GM10847 (cell line): ENCODE data around the gene ANKRD42.

ENCODE experiments used
- POLR2A ChIP-seq: IDR thresholded peaks from 2 replicates; pipeline ENCODE4 v1.6.1; 2011; ENCODE audit not compliant: insufficient read length; ENCODE audit errors: extremely low read depth

ANKRD42 gene

GRCh38 chr11:83200035-83200434 lies 6.5 kb downstream of the ANKRD42 start:
- no peak for TF ChIP-seq POLR2A

- TF ChIP-seq POLR2A = no peak
These were observed 12.2 kb downstream of the ANKRD42 start for GRCh38 chr11:83205608-83206185.

GRCh38 chr11:83206221-83206620 lies 12.7 kb downstream of the ANKRD42 start:
- TF ChIP-seq POLR2A = no peak

DNA sequence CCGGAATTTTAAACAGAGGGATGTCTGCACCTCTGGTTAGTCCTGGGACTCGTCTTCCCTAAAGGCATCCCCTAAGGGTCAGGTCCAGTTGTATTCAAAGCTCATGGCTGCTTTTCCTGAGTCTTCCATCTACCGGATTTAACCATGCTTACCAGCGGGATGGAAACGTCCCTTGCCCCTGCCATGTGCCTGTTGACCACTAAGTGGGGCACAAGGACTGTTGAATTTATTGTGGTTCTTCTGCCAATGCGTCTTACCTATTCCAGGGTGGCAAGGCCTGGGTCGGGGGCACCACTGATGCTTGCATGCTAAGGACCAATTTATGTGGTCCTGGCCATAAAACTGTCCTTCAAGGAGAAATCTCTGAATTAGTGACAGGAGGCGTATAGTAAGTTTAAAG lies 25.6 kb downstream of the ANKRD42 start:
- TF ChIP-seq POLR2A = no peak

DNA sequence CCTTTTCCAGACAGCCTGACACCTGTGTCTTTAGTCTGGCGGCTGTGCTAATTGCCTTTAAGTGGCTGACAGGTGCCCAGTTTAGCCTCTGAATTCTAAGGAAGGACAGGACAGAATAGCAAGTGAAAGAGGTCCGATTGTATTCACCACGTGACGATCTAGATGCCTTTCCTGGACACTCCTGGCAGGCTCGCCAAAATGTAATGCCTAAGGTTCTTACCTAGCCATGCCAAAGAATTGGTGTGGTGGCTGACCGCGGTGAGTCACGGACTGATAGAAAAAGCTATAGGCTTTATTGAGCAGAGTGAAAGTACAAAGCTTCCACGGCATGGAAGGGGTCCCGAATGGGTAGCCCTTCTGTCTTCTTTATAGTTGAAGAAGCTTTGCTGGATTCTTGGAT lies 26.7 kb downstream of the ANKRD42 start:
- TF ChIP-seq POLR2A = no peak

- TF ChIP-seq POLR2A = no peak
These were observed 28.2 kb downstream of the ANKRD42 start for GRCh38 chr11:83221694-83222093.

DNA sequence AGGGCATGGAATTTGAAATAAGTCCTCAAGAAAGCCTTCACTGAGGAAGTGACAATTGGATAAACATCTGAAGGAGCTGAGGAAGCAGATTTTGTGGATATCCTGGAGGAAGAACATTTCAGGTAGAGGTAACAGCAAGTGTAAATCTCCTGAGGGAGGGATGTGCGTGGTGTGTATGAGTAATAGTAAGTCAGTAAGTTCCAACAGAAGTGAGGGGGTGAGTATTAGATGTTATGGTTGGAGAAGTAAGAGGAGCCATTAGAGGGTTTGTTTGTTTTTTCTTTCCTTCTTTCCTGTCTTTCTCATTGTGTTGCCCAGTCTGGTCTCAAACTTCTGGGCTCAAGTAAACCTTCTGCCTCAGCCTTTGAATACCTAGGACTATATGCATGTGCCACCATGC lies 29.0 kb downstream of the ANKRD42 start:
- no peak for TF ChIP-seq POLR2A

GRCh38 chr11:83223457-83223856 lies 29.9 kb downstream of the ANKRD42 start:
- TF ChIP-seq POLR2A = no peak

- no peak for TF ChIP-seq POLR2A
These were observed 42.3 kb downstream of the ANKRD42 start for GRCh38 chr11:83235825-83236224.

DNA sequence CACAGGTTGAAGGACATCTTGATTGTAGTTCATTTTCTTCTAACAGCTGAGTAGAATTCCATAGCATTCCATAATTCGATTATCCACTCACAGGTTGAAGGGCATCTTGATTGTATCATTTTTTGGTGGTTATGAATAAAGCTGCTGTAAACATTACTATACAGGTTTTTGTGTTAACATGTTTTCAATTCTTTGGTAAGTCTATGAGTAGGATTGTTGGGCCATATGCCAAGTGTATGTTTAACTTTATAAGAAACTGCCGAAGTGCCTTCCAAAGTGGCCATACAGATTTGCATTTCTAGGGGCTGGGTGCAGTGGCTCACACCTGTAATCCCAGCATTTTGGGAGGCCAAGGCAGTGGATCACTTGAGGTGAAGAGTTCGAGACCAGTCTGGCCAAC lies 44.6 kb downstream of the ANKRD42 start:
- TF ChIP-seq POLR2A = no peak

DNA sequence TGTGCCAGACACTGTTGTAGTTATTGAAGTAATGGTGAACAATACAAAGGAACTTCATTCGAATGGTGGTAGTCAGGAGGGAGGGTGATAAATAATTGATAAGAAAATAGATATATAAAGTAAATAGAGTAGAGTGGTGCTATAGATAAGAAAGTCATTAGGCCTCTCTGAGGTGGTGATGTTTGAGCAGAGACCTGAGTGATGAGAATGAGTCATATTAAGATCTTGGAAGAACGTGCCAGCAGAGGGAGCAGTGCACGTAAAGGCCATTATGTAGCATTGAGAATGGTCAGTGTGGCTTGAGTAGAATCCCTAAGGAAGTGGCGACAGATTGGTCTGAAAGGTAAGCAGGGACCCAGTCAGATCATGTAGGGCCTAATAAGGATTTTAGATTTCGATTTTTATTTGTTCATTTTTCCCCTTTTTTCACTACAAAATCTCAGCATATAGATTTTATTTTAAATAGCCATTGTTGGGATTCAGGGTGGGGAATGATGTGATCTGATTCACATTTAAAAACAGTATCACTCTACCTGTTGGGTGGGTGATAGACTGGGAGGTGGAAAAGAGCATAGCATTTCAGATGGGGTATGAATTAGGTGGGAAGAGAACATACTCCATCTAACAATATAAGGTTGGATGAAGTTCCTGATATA lies 47.9 kb downstream of the ANKRD42 start:
- no peak for TF ChIP-seq POLR2A

DNA sequence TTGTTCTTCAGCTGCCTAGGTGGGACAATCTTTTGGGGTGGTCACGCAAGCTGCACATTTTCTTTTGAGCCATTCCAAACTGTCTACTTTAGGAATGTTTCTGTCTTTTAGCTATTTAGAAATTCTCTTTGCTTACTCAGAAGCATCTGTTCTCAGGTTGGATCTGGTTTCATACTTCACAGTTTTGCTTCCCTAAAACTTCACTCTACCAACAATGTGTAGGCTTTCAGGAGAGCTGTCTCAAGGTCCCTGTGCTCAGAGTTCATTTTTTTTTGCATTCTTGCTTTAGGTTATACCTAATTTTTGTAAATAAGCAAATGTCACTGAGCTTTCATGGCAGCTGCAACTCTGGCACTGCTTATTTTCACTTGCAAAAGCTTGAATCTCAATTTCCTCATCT lies 55.9 kb downstream of the ANKRD42 start:
- no peak for TF ChIP-seq POLR2A

- TF ChIP-seq POLR2A = no peak
These were observed 56.6 kb downstream of the ANKRD42 start for GRCh38 chr11:83249972-83250593.

GRCh38 chr11:83252266-83252665 lies 58.8 kb downstream of the ANKRD42 start:
- TF ChIP-seq POLR2A = no peak

DNA sequence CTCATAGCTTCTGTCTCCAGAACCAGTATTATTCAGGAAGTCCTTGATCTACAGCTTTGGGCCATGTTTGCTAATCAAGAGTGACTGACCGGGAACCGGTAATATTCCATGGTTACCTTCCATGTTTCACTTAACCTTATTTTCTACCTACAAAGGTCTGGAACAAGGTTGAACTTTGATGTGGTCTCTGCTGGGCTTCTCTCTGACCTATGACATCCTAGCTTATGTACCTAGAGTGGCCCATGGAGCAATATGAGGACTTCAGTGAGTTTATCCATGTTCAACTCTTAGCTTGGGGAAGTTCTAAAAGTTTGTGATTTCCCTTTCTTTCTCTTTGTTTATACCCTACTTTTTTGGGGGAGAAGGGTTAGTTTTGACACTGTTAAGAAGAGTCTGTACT lies 59.4 kb downstream of the ANKRD42 start:
- no peak for TF ChIP-seq POLR2A

DNA sequence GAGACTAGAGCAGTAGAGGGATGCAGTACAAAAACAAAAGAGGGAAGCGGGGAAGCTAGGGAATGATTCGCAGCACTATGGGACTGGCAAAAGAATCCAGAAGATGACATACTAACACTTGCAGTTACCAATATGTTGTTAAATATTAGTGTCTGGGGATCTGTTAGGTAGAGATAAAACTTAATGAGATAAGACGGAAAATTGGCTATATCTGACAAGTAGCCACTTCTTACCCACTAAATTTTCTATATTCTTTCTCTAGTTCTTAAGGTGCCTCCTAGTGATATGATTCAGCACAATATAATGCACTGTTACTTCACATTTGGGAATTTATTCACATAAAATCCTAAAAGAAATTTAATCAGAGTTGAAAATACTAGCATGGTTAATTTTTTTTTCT lies 61.9 kb downstream of the ANKRD42 start:
- TF ChIP-seq POLR2A = no peak
